WTC11 (cell line): ENCODE results near the gene FCRLB. TPM values are rescaled to one million over a fixed set of nuclear protein-coding genes. Genes with fewer than 3 reads are reported as not detected.

Experiments
- ATAC-seq: fragments of 200-7000 bp; cut with Tn5 transposase; 2 replicates; pipeline ENCODE4 v1.10.0; 2021; ENCODE audit warnings: mild to moderate bottlenecking, moderate library complexity
- CTCF ChIA-PET: fragments of 300-600 bp; sonication (Branson Sonifier 250); formaldehyde crosslinking; loops from one replicate; lab custom pipeline; 2021; ENCODE audit warnings: antibody characterized with exemption; lab: Charles Lee
- POLR2A ChIA-PET: fragments of 350-600 bp; sonication (Branson Sonifier 250); formaldehyde crosslinking; loops from one replicate; lab custom pipeline; 2021; ENCODE audit warnings: antibody characterized with exemption; lab: Charles Lee
- DNase-seq: peaks from one replicate; pipeline ENCODE4 v3.0.0; 2021; ENCODE audit warnings: low spot score
- H3K27ac Mint-ChIP-seq: 2 replicates; pipeline ENCODE4 v1.8.0; 2021; ENCODE audit warnings: mixed read lengths
- H3K27me3 Mint-ChIP-seq: 2 replicates; pipeline ENCODE4 v1.8.0; 2021; ENCODE audit warnings: low read depth, mild to moderate bottlenecking, moderate library complexity, mixed read lengths
- H3K36me3 Mint-ChIP-seq: 2 replicates; pipeline ENCODE4 v1.8.0; 2021; ENCODE audit warnings: mixed read lengths
- H3K4me1 Mint-ChIP-seq: 2 replicates; pipeline ENCODE4 v1.8.0; 2022; ENCODE audit warnings: mixed read lengths
- H3K4me3 Mint-ChIP-seq: 2 replicates; pipeline ENCODE4 v1.8.0; 2021; ENCODE audit warnings: mild to moderate bottlenecking, moderate library complexity, mixed read lengths
- H3K9me3 Mint-ChIP-seq: 2 replicates; pipeline ENCODE4 v1.8.0; 2021; ENCODE audit warnings: mixed read lengths
- AFF4 ChIP-seq: sonication (generic); formaldehyde crosslinking; IDR thresholded peaks from 2 replicates; pipeline ENCODE4 v1.8.1; 2023; ENCODE audit warnings: mild to moderate bottlenecking, missing genetic modification reagents, borderline replicate concordance
- CREB1 ChIP-seq: sonication (generic); formaldehyde crosslinking; IDR thresholded peaks from 2 replicates; pipeline ENCODE4 v1.8.0; 2023; ENCODE audit warnings: mild to moderate bottlenecking, missing genetic modification reagents
- E2F4 ChIP-seq: sonication (generic); formaldehyde crosslinking; IDR thresholded peaks from 2 replicates; pipeline ENCODE4 v1.8.1; 2022; ENCODE audit warnings: low read depth, mild to moderate bottlenecking, moderate library complexity, missing genetic modification reagents, borderline replicate concordance
- ETV6 ChIP-seq: sonication (generic); formaldehyde crosslinking; IDR thresholded peaks from 2 replicates; pipeline ENCODE4 v1.8.1; 2022; ENCODE audit warnings: mild to moderate bottlenecking, missing genetic modification reagents
- FOXP4 ChIP-seq: sonication (generic); formaldehyde crosslinking; IDR thresholded peaks from 2 replicates; pipeline ENCODE4 v1.8.0; 2022; ENCODE audit warnings: mild to moderate bottlenecking, missing genetic modification reagents
- GABPB1 ChIP-seq: sonication (generic); formaldehyde crosslinking; IDR thresholded peaks from 2 replicates; pipeline ENCODE4 v1.8.1; 2023; ENCODE audit warnings: mild to moderate bottlenecking, missing genetic modification reagents
- GRHL2 ChIP-seq: fragments of 250-450 bp; sonication (Bioruptor Pico); IDR thresholded peaks from 2 replicates; pipeline ENCODE4 v1.8.0; 2022; ENCODE audit warnings: mild to moderate bottlenecking, moderate library complexity; ENCODE audit not compliant: insufficient replicate concordance, severe bottlenecking
- NR1H2 ChIP-seq: sonication (generic); formaldehyde crosslinking; IDR thresholded peaks from 2 replicates; pipeline ENCODE4 v1.9.0; 2021; ENCODE audit warnings: mild to moderate bottlenecking, moderate library complexity, missing genetic modification reagents
- RORB ChIP-seq: fragments of 250-450 bp; sonication (Bioruptor Pico); IDR thresholded peaks from 2 replicates; pipeline ENCODE4 v1.9.0; 2021; ENCODE audit warnings: mild to moderate bottlenecking
- SMAD3 ChIP-seq: sonication (generic); formaldehyde crosslinking; IDR thresholded peaks from 2 replicates; pipeline ENCODE4 v1.8.0; 2022; ENCODE audit warnings: missing genetic modification reagents, mild to moderate bottlenecking, borderline replicate concordance
- STAT6 ChIP-seq: sonication (generic); formaldehyde crosslinking; conservative IDR thresholded peaks from 2 replicates; pipeline ENCODE4 v1.8.1; 2023; ENCODE audit warnings: mild to moderate bottlenecking, low read depth, missing genetic modification reagents, moderate library complexity
- ZBTB21 ChIP-seq: sonication (generic); formaldehyde crosslinking; IDR thresholded peaks from 2 replicates; pipeline ENCODE4 v1.8.1; 2023; ENCODE audit warnings: mild to moderate bottlenecking, missing genetic modification reagents, borderline replicate concordance
- ZMAT4 ChIP-seq: fragments of 250-450 bp; sonication (Bioruptor Pico); IDR thresholded peaks from 2 replicates; pipeline ENCODE4 v1.9.0; 2021; ENCODE audit warnings: mild to moderate bottlenecking
- ZNF121 ChIP-seq: sonication (generic); formaldehyde crosslinking; IDR thresholded peaks from 2 replicates; pipeline ENCODE4 v1.8.0; 2023; ENCODE audit warnings: missing genetic modification reagents
- ZNF138 ChIP-seq: sonication (generic); formaldehyde crosslinking; conservative IDR thresholded peaks from 2 replicates; pipeline ENCODE4 v1.8.1; 2022; ENCODE audit warnings: mild to moderate bottlenecking, moderate library complexity, missing genetic modification reagents
- ZNF416 ChIP-seq: fragments of 250-450 bp; sonication (Bioruptor Pico); IDR thresholded peaks from 2 replicates; pipeline ENCODE4 v1.9.0; 2021; ENCODE audit warnings: mild to moderate bottlenecking, inconsistent platforms
- ZNF532 ChIP-seq: fragments of 250-450 bp; sonication (Bioruptor Pico); IDR thresholded peaks from 2 replicates; pipeline ENCODE4 v1.9.0; 2021; ENCODE audit warnings: mild to moderate bottlenecking, borderline replicate concordance
- ZNF671 ChIP-seq: fragments of 250-450 bp; sonication (Bioruptor Pico); IDR thresholded peaks from 2 replicates; pipeline ENCODE4 v1.8.0; 2021; ENCODE audit warnings: mild to moderate bottlenecking
- total RNA-seq: library from RNA; stranded (reverse); gene quantifications from 3 replicates; pipeline ENCODE4 v1.2.3, GENCODE V29; 2021
- TF ChIP-seq, protein P1 (sequence below): sonication (generic); formaldehyde crosslinking; IDR thresholded peaks from 2 replicates; pipeline ENCODE4 v1.8.1; 2023; ENCODE audit warnings: mild to moderate bottlenecking, missing genetic modification reagents

Gene FCRLB
- total RNA-seq, 1 experiment from 2014 or later, result 0.37 TPM

GRCh38 chr1:161771161-161771560 lies 49.8 kb downstream of the FCRLB start:
- peaks cover 5% of the 10 kb centered on the region for H3K4me1 Mint-ChIP-seq
- no peak for DNase-seq
- no peaks in the 10 kb centered on the region for H3K27me3 Mint-ChIP-seq
- TF ChIP-seq ETV6 (CRISPR knock-in tag), result no peak
- no peak for TF ChIP-seq FOXP4 (CRISPR knock-in tag)
- no peak for TF ChIP-seq RORB
- TF ChIP-seq ZNF121, result no peak
- H3K9me3 Mint-ChIP-seq, result no peaks in the 10 kb centered on the region
- no peak overlapping the region for H3K4me3 Mint-ChIP-seq
- no peak for ATAC-seq
- ChIA-PET POLR2A (no interaction called here), CTCF (interaction anchor here (0.6 kb wide), 1 partner anchor 78 kb away, joined by 3 read pairs; no protein-coding TSS in a partner anchor)
- H3K36me3 Mint-ChIP-seq, result no peaks in the 10 kb centered on the region
- H3K27ac Mint-ChIP-seq, result no peak overlapping the region

DNA sequence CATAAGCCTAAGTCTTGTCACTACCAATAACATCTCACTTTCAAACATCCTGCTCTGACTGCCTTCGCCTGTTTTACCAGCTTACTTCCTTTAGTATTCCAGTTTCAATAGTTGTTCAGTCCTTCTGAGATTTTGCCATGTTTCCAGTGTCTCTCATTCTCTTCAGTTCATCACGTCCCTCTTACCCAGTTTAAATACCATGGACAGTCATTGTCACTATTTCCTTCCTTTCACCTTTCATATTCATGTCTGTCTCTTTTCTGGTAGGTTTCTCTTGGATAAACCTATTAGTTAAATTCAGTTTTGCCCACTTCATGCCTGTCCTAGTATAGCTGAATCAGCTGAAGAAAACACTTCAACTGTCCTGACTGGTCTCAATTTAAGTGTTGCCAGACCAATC lies 50.6 kb downstream of the FCRLB start:
- TF ChIP-seq ZNF138 (no peak), CREB1 (no peak), ZBTB21 (no peak), ZNF416 (CRISPR knock-in tag) (no peak), NR1H2 (no peak), ZNF121 (no peak), SMAD3 (no peak), ZNF671 (CRISPR knock-in tag) (no peak), ZMAT4 (CRISPR knock-in tag) (no peak), ZNF532 (CRISPR knock-in tag) (no peak), AFF4 (CRISPR knock-in tag) (no peak), E2F4 (CRISPR knock-in tag) (no peak), GRHL2 (no peak), STAT6 (CRISPR knock-in tag) (no peak), GABPB1 (CRISPR knock-in tag) (no peak)
- TF ChIP-seq, protein P1, sequence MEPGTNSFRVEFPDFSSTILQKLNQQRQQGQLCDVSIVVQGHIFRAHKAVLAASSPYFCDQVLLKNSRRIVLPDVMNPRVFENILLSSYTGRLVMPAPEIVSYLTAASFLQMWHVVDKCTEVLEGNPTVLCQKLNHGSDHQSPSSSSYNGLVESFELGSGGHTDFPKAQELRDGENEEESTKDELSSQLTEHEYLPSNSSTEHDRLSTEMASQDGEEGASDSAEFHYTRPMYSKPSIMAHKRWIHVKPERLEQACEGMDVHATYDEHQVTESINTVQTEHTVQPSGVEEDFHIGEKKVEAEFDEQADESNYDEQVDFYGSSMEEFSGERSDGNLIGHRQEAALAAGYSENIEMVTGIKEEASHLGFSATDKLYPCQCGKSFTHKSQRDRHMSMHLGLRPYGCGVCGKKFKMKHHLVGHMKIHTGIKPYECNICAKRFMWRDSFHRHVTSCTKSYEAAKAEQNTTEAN (CRISPR knock-in tag), result no peak
- H3K36me3 Mint-ChIP-seq, result no peaks in the 10 kb centered on the region
- CTCF ChIA-PET, result no interaction called here
- peaks cover 1% of the 10 kb centered on the region; the same call in 1 of the 2 replicates for H3K4me1 Mint-ChIP-seq
- no peak for DNase-seq
- H3K9me3 Mint-ChIP-seq, result no peaks in the 10 kb centered on the region
- no peaks in the 10 kb centered on the region for H3K27me3 Mint-ChIP-seq
- no peak overlapping the region for H3K4me3 Mint-ChIP-seq
- H3K27ac Mint-ChIP-seq, result no peak overlapping the region
- ATAC-seq, result no peak
- POLR2A ChIA-PET, result interaction anchor here (0.6 kb wide), 1 partner anchor 214 kb away, joined by 3 read pairs; no protein-coding TSS in a partner anchor
